OCI-LY7 (cell line): ENCODE data around the gene KIF3A.

Source experiments
- CTCF ChIP-seq: fragments of 200-600 bp; sonication (generic); conservative IDR thresholded peaks from 2 replicates; pipeline ENCODE4 v1.5.1; 2014; ENCODE audit warnings: mild to moderate bottlenecking, antibody characterized with exemption, low read length, moderate library complexity, mixed read lengths
- EZH2phosphoT487 ChIP-seq: fragments of 200-600 bp; sonication (generic); IDR thresholded peaks from 2 replicates; pipeline ENCODE4 v1.6.1; 2018; ENCODE audit warnings: low read depth, borderline replicate concordance, mild to moderate bottlenecking, mixed run types, antibody characterized with exemption, low read length, moderate library complexity, mixed read lengths

GRCh38 chr5:132737982-132738681 is 786 bp upstream of the KIF3A start:
- TF ChIP-seq CTCF, result no peak
- no peak for TF ChIP-seq EZH2phosphoT487
